Suprapubic skin (tissue), 4 donors: Measurements from ENCODE around the gene CKS1B.
A peak's percentile ranks its signal among the peaks of the same experiment; 100 is the strongest.

ENCODE experiments used
- POLR2A ChIP-seq, 2 donors: fragments of 450-650 bp; IDR thresholded peaks; one replicate each; pipeline ENCODE4 v1.6.1; 2017; ENCODE audit warnings: antibody characterized with exemption in 2 of 2, mild to moderate bottlenecking in 2 of 2, moderate library complexity in 2 of 2
- POLR2AphosphoS5 ChIP-seq, 3 donors: sonication (generic); formaldehyde crosslinking; IDR thresholded peaks; one replicate each; pipeline ENCODE4 v1.6.1; 2017; ENCODE audit warnings: antibody characterized with exemption in 3 of 3
- TF ChIP-seq, protein P1 (sequence below), 2 donors: fragments of 200-600 bp in 1 of 2; fragments of 450-650 bp in 1 of 2; sonication (generic) in 1 of 2; IDR thresholded peaks; one replicate each; pipeline ENCODE4 v1.5.1; 2016 to 2019; ENCODE audit warnings: antibody characterized with exemption in 2 of 2, mild to moderate bottlenecking in 1 of 2, moderate library complexity in 1 of 2

DNA sequence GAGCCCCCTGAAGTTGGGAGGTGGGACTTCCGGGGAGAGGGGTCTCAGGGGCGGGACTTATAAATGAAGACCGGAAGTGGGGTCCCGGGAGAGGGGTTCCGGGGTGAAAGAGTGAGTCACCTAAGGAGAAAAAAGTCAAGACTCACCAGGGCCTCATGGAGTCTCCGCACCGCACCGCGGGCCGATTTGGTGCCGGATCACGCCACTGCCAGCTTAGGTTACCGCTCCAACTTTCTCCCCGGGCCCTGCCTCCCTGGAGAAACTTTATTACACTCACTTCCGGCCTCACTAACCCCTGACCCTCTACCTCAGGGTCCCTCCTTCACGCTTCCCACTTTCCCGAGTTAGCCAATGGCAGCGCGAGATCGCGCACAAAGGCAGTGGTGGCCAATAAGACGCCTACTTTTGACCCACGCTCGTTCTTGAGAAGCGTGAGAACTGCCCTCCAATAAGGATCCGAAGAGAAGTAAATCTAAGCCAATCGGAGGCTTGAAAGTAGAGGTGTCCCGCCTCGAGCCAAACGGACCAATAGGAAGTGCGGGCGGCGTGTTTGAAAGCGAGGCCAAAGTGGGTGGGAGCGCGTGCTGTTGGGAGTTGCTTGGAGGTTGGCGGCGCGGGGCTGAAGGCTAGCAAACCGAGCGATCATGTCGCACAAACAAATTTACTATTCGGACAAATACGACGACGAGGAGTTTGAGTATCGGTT lies at the start of gene CKS1B:
- TF ChIP-seq, protein P1, sequence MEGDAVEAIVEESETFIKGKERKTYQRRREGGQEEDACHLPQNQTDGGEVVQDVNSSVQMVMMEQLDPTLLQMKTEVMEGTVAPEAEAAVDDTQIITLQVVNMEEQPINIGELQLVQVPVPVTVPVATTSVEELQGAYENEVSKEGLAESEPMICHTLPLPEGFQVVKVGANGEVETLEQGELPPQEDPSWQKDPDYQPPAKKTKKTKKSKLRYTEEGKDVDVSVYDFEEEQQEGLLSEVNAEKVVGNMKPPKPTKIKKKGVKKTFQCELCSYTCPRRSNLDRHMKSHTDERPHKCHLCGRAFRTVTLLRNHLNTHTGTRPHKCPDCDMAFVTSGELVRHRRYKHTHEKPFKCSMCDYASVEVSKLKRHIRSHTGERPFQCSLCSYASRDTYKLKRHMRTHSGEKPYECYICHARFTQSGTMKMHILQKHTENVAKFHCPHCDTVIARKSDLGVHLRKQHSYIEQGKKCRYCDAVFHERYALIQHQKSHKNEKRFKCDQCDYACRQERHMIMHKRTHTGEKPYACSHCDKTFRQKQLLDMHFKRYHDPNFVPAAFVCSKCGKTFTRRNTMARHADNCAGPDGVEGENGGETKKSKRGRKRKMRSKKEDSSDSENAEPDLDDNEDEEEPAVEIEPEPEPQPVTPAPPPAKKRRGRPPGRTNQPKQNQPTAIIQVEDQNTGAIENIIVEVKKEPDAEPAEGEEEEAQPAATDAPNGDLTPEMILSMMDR (IDR thresholded peaks at IDR 0.05), result no peak
- TF ChIP-seq POLR2A (IDR thresholded peaks at IDR 0.05) (no peak), POLR2AphosphoS5 (IDR thresholded peaks at IDR 0.05) (peak; percentile 33 to 83 (median 73))
